Activated effector memory CD4-positive, alpha-beta T cell treated with anti-CD3 and anti-CD28 coated beads, Interleukin-2, amount 50 U/mL, for 16 hours (primary cell): ENCODE measurements around the gene DIDO1.

Experiments
- DNase-seq: peaks from one replicate; pipeline ENCODE4 v3.0.0-alpha.2; 2020

Gene DIDO1

GRCh38 chr20:62949962-62950361 lies 23.7 kb upstream of the DIDO1 start:
- no peak for DNase-seq

GRCh38 chr20:62949153-62949821 lies 23.0 kb upstream of the DIDO1 start:
- no peak for DNase-seq

- no peak for DNase-seq
These were observed 21.4 kb upstream of the DIDO1 start for GRCh38 chr20:62947532-62948300.

GRCh38 chr20:62946918-62947317 lies 20.6 kb upstream of the DIDO1 start:
- DNase-seq = no peak

GRCh38 chr20:62945771-62946339 lies 19.6 kb upstream of the DIDO1 start:
- no peak for DNase-seq

- DNase-seq = no peak
These were observed 18.4 kb upstream of the DIDO1 start for GRCh38 chr20:62944746-62945145.

GRCh38 chr20:62944184-62944583 lies 17.9 kb upstream of the DIDO1 start:
- no peak for DNase-seq

GRCh38 chr20:62943396-62943795 lies 17.1 kb upstream of the DIDO1 start:
- DNase-seq = no peak

- no peak for DNase-seq
These were observed 16.2 kb upstream of the DIDO1 start for GRCh38 chr20:62942456-62942855.

- DNase-seq = no peak
These were observed 15.5 kb upstream of the DIDO1 start for GRCh38 chr20:62941792-62942191.

GRCh38 chr20:62940875-62941274 lies 14.6 kb upstream of the DIDO1 start:
- DNase-seq = no peak

GRCh38 chr20:62938105-62938888 lies 12.0 kb upstream of the DIDO1 start, which contains the start of gene GID8:
TSS of gene GID8 (plus strand) at chr20:62938147. CDS start at chr20:62941503, 3,356 bp downstream.
- peak; percentile 83 for DNase-seq

- peak; percentile 99 for DNase-seq
These were observed 11.2 kb upstream of the DIDO1 start for GRCh38 chr20:62937268-62938104.

GRCh38 chr20:62935968-62936585 lies 9.8 kb upstream of the DIDO1 start:
- no peak for DNase-seq

- no peak for DNase-seq
These were observed 9.1 kb upstream of the DIDO1 start for GRCh38 chr20:62935204-62935967.

- DNase-seq = no peak
These were observed 7.7 kb upstream of the DIDO1 start for GRCh38 chr20:62933966-62934365.

- DNase-seq = no peak
These were observed 5.2 kb upstream of the DIDO1 start for GRCh38 chr20:62931464-62931863.

- peak; percentile 88 for DNase-seq
These were observed 2.8 kb upstream of the DIDO1 start for GRCh38 chr20:62929051-62929538.

GRCh38 chr20:62928246-62928939 lies 2.1 kb upstream of the DIDO1 start:
- peak; percentile 69 for DNase-seq

GRCh38 chr20:62927128-62927705 lies 912 bp upstream of the DIDO1 start:
- DNase-seq = no peak
